GM12878 (cell line): ENCODE results near the gene DKC1. TPM values are rescaled to one million over a fixed set of nuclear protein-coding genes. Genes with fewer than 3 reads are reported as not detected.

Experiments
- ATAC-seq: fragments of 200-7000 bp; cut with Tn5 transposase; 3 replicates; pipeline ENCODE4 v1.9.1; 2020; ENCODE audit warnings: mild to moderate bottlenecking, moderate library complexity
- BruUV-seq: library from RNA; stranded (reverse); fragments of 400-500 nt; replicated peaks from 2 replicates; lab custom pipeline; 2021; lab: Mats Ljungman, UMichigan
- CTCF ChIA-PET: fragments of 300-600 bp; sonication (Branson Sonifier 250); formaldehyde crosslinking; extraction: SDS; loops from one replicate; lab custom pipeline; 2021; ENCODE audit warnings: inconsistent platforms; lab: Yijun Ruan, JAX
- POLR2A ChIA-PET: fragments of 350-600 bp; formaldehyde crosslinking; extraction: SDS; loops from one replicate; lab custom pipeline; 2021; ENCODE audit warnings: inconsistent platforms; lab: Charles Lee
- RAD21 ChIA-PET: fragments of 300-600 bp; sonication (Branson Sonifier 250); formaldehyde crosslinking; loops from one replicate; lab custom pipeline; 2023; ENCODE audit warnings: antibody characterized with exemption; ENCODE audit not compliant: unreplicated experiment; lab: Charles Lee
- SMC1A ChIA-PET: fragments of 300-600 bp; sonication (Branson Sonifier 250); formaldehyde crosslinking; loops from one replicate; lab custom pipeline; 2023; ENCODE audit not compliant: unreplicated experiment, uncharacterized antibody; lab: Charles Lee
- DNase-seq: peaks from one replicate; pipeline ENCODE4 v3.0.0-alpha.2; 2011; ENCODE audit warnings: low read depth, low spot score
- FAIRE-seq: peaks from 3 replicates; lab custom pipeline; 2011; peaks lifted over from hg19 to GRCh38; lab: Jason Lieb, UNC
- H2AFZ ChIP-seq: 2 replicates; pipeline ENCODE4 v1.6.0; 2011; ENCODE audit warnings: low read depth, low read length, control low read depth; ENCODE audit not compliant: control insufficient read depth
- H3K27ac ChIP-seq: 2 replicates; pipeline ENCODE4 v1.5.1; 2011; ENCODE audit warnings: control low read depth; ENCODE audit not compliant: control insufficient read depth, insufficient read depth
- H3K27me3 ChIP-seq, 2 experiments: replicated peaks in 1 of 2; 2 replicates each; pipeline versions ENCODE4 v1.6.0 to v1.6.1; 2011; ENCODE audit warnings: low read length in 1 of 2; ENCODE audit not compliant: control insufficient read depth in 2 of 2, insufficient read depth in 2 of 2
- H3K36me3 ChIP-seq, 2 experiments: 2 replicates each; pipeline ENCODE4 v1.5.1; 2011; ENCODE audit warnings: low read length in 1 of 2; ENCODE audit not compliant: control insufficient read depth in 2 of 2, insufficient read depth in 2 of 2
- H3K4me1 ChIP-seq: 2 replicates; pipeline ENCODE4 v1.6.1; 2011; ENCODE audit warnings: mild to moderate bottlenecking, low read length, moderate library complexity, mixed read lengths; ENCODE audit not compliant: control insufficient read depth, insufficient read depth
- H3K4me2 ChIP-seq: 2 replicates; pipeline ENCODE4 v1.6.0; 2011; ENCODE audit warnings: control low read depth; ENCODE audit not compliant: control insufficient read depth, insufficient read depth
- H3K4me3 ChIP-seq: fragments of 200-600 bp; sonication (generic); 2 replicates; pipeline ENCODE4 v1.5.1; 2016
- H3K79me2 ChIP-seq: 2 replicates; pipeline ENCODE4 v1.6.0; 2011; ENCODE audit warnings: low read length; ENCODE audit not compliant: control insufficient read depth, insufficient read depth
- H3K9ac ChIP-seq: 2 replicates; pipeline ENCODE4 v1.8.0; 2011; ENCODE audit warnings: low read length, control low read depth, mixed read lengths; ENCODE audit not compliant: control insufficient read depth, insufficient read depth
- H3K9me3 ChIP-seq: replicated peaks from 3 replicates; pipeline ENCODE4 v1.5.1; 2011; ENCODE audit warnings: mild to moderate bottlenecking, low read length; ENCODE audit not compliant: control insufficient read depth, insufficient read depth
- H4K20me1 ChIP-seq: 2 replicates; pipeline ENCODE4 v1.6.0; 2011; ENCODE audit not compliant: control insufficient read depth, insufficient read depth
- EED ChIP-seq: sonication (generic); IDR thresholded peaks from 2 replicates; pipeline ENCODE4 v1.6.1; 2016; ENCODE audit warnings: antibody characterized with exemption, low read depth
- ETV6 ChIP-seq, 2 experiments: fragments of 450-650 bp in 1 of 2; IDR thresholded peaks in 1 of 2; conservative IDR thresholded peaks in 1 of 2; 2 replicates each; pipeline ENCODE4 v1.6.1; 2014; ENCODE audit warnings: antibody characterized with exemption in 1 of 2, borderline replicate concordance in 1 of 2, low read depth in 1 of 2, mild to moderate bottlenecking in 1 of 2, moderate library complexity in 1 of 2
- GABPA ChIP-seq: IDR thresholded peaks from 2 replicates; pipeline ENCODE4 v1.6.1; 2014; ENCODE audit warnings: antibody characterized with exemption, low read depth, mild to moderate bottlenecking, inconsistent platforms
- IRF4 ChIP-seq: IDR thresholded peaks from 2 replicates; pipeline ENCODE4 v1.6.1; 2011; ENCODE audit warnings: low read depth, low read length
- MYC ChIP-seq: IDR thresholded peaks from 2 replicates; pipeline ENCODE4 v1.6.1; 2011; ENCODE audit warnings: mild to moderate bottlenecking, low read length, moderate library complexity, inconsistent platforms; ENCODE audit not compliant: insufficient read depth, insufficient replicate concordance, insufficient read length, severe bottlenecking
- NFXL1 ChIP-seq: fragments of 450-650 bp; IDR thresholded peaks from 2 replicates; pipeline ENCODE4 v1.6.1; 2017; ENCODE audit warnings: antibody characterized with exemption, mild to moderate bottlenecking, borderline replicate concordance
- NR2F1 ChIP-seq: fragments of 450-650 bp; conservative IDR thresholded peaks from 2 replicates; pipeline ENCODE4 v1.6.1; 2017; ENCODE audit warnings: mild to moderate bottlenecking
- SUPT20H ChIP-seq: IDR thresholded peaks from 2 replicates; pipeline ENCODE4 v1.6.1; 2011; ENCODE audit warnings: low read depth, mild to moderate bottlenecking, low read length, moderate library complexity, borderline replicate concordance; ENCODE audit not compliant: control insufficient read depth
- SUZ12 ChIP-seq: fragments of 200-600 bp; sonication (generic); IDR thresholded peaks from one replicate; pipeline ENCODE4 v1.6.1; 2018; ENCODE audit warnings: antibody characterized with exemption, mild to moderate bottlenecking; ENCODE audit not compliant: unreplicated experiment
- ZNF217 ChIP-seq: fragments of 450-650 bp; IDR thresholded peaks from 2 replicates; pipeline ENCODE4 v1.6.1; 2017; ENCODE audit warnings: antibody characterized with exemption, mild to moderate bottlenecking
- ZZZ3 ChIP-seq: IDR thresholded peaks from 2 replicates; pipeline ENCODE4 v1.6.1; 2011; ENCODE audit warnings: low read depth; ENCODE audit not compliant: control insufficient read depth, insufficient read length
- WGBS: methylation state at CpG from one replicate; pipeline ENCODE4 v1.1.6; 2016; ENCODE audit warnings: low lambda C conversion rate; ENCODE audit not compliant: insufficient replicate concordance, insufficient coverage; ENCODE audit errors: missing lambda C conversion rate; 5-methylcytosine and 5-hydroxymethylcytosine counted together
- in situ Hi-C: fragments of 300-500 bp; cut with MboI; formaldehyde crosslinking; loops from 9 replicates; pipeline ENCODE4 v1.14.3; 2018; ENCODE audit warnings: mixed read lengths
- intact Hi-C: fragments of 100-400 bp; cut with micrococcal nuclease; formaldehyde crosslinking; loops from one replicate; pipeline ENCODE4 v1.14.2; 2022; ENCODE audit not compliant: unreplicated experiment
- polyA plus RNA-seq, 11 experiments: library from polyadenylated mRNA; depleted of rRNA in 4 of 11; unstranded in 6 of 11; stranded (reverse) in 5 of 11; fragments of >200 nt; fragmentation: Nextera tagmentation in 4 of 11; fragmentation: Illumina TruSeq in 1 of 11; extraction: Ambion mirVana in 4 of 11; extraction: Trizol in 1 of 11; gene quantifications; 1 replicate in 1 of 11; 2 replicates in 10 of 11; pipeline versions ENCODE4 v1.2.1 to v1.2.3, GENCODE V29; 2011 to 2016; ENCODE audit warnings: inconsistent platforms in 2 of 11, missing spikeins in 2 of 11, low read depth in 1 of 11
- total RNA-seq, 4 experiments: library from RNA; depleted of rRNA in 3 of 4; stranded (reverse); fragments of >200 nt in 3 of 4; fragmentation: Illumina TruSeq in 1 of 4; extraction: Trizol in 1 of 4; gene quantifications; 2 replicates each; pipeline versions ENCODE4 v1.2.1 to v1.2.3, GENCODE V29; 2013 to 2021
- TF ChIP-seq, protein P1 (sequence below): fragments of 450-650 bp; IDR thresholded peaks from 2 replicates; pipeline ENCODE4 v1.6.1; 2016; ENCODE audit warnings: mild to moderate bottlenecking

Gene DKC1
- total and polyA plus RNA-seq, 10 of the 15 experiments (the other 5 are each of a cell fraction or from before 2014, with no cell fraction given) = 70.1 to 159 (median 116) TPM

DNA sequence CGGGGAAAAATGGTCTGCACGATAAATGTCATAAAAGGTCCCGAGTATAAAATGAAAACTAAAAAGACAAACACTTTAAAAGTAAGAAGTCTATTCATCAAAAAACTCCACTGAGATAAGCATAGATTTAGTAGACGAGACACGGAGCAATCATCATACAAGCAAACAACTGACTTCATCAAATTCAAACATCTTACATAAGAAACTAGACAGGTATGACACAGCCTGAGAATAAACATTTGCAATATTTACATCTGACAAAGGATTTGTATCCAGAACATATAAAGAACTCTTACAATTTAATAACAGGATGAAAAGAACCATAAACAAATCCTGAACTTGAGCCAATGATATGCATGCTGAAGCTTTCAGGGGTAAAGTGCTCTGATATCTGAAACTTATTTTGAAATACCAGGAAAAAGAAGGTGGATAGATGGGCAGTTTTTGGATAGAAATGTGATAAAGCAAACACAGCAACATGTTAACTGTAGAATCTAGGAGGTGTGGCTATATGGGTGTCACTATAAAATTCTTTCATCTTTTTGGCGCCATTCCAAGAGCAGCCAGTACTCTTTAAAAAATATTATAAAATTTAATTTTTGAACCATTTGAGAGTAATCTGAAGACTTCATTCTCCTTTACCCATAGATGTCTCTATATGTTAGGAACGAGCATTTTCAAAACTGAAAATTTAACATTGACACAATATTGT is 30.6 kb downstream of the DKC1 start:
- SMC1A ChIA-PET = no interaction called here
- RAD21 ChIA-PET = no interaction called here
- Histone ChIP-seq H3K4me1 (no peaks in the 10 kb centered on the region), H3K4me3 (no peak overlapping the region), H3K36me3 (no peaks in the 10 kb centered on the region), H2AFZ (no peak overlapping the region), H4K20me1 (no peaks in the 10 kb centered on the region), H3K79me2 (no peaks in the 10 kb centered on the region), H3K9ac (no peak overlapping the region), H3K27ac (no peak overlapping the region), H3K27me3 (no peaks in the 10 kb centered on the region), H3K9me3 (no peaks in the 10 kb centered on the region), H3K4me2 (no peak overlapping the region)
- in situ Hi-C loops (no loop called here), intact Hi-C loops (no loop called here)
- WGBS = 75% methylated on average over 7 of the region's 7 CpGs
- POLR2A ChIA-PET = no interaction called here
- DNase-seq = no peak
- TF ChIP-seq EED (no peak), IRF4 (no peak), ZNF217 (no peak), SUZ12 (no peak), ETV6 (conservative IDR thresholded peaks at IDR 0.05 in 1 of 2, IDR thresholded peaks at IDR 0.05 in 1 of 2; ENCODE audit: borderline replicate concordance in 1 of 2, low read depth in 1 of 2) (no peak), SUPT20H (no peak), ZZZ3 (no peak), NR2F1 (no peak), MYC (no peak), NFXL1 (no peak), GABPA (no peak)
- TF ChIP-seq, protein P1, sequence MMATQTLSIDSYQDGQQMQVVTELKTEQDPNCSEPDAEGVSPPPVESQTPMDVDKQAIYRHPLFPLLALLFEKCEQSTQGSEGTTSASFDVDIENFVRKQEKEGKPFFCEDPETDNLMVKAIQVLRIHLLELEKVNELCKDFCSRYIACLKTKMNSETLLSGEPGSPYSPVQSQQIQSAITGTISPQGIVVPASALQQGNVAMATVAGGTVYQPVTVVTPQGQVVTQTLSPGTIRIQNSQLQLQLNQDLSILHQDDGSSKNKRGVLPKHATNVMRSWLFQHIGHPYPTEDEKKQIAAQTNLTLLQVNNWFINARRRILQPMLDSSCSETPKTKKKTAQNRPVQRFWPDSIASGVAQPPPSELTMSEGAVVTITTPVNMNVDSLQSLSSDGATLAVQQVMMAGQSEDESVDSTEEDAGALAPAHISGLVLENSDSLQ = no peak
- ATAC-seq = no peak
- no TSS peak for BruUV-seq
- CTCF ChIA-PET = no interaction called here
- FAIRE-seq = no peak
